ENCODE data around the gene ERI3. TPM values are rescaled to one million over a fixed set of nuclear protein-coding genes. Genes with fewer than 3 reads are reported as not detected.

ERI3 gene
- total RNA-seq, 1 experiment from 2014 or later = 74.2 TPM

- no peaks in the 10 kb centered on the region for H3K9me3 ChIP-seq (ENCODE audit: control insufficient read depth in 1 of 2, insufficient read depth in 1 of 2, low read depth in 1 of 2, low read length in 2 of 2)
- no peak overlapping the region for H3K4me2 ChIP-seq (ENCODE audit: low read length)
- ChIA-PET CTCF (no interaction called here), POLR2A (no interaction called here), RAD21 (ENCODE audit: low non-redundant PET in 1 of 2, low total read pairs in 2 of 2, uncharacterized antibody in 2 of 2, unreplicated experiment in 2 of 2) (no interaction called here)
- no peak overlapping the region for H2AFZ ChIP-seq (ENCODE audit: low read depth, low read length, poor library complexity, severe bottlenecking)
- H3K79me2 ChIP-seq (ENCODE audit: insufficient read depth, low read length) = peaks cover 59% of the 10 kb centered on the region
- H3K9ac ChIP-seq (ENCODE audit: low read length) = no peak overlapping the region
- no TSS peak for BruUV-seq (replicated peaks)
- H3K9me2 ChIP-seq (ENCODE audit: insufficient read depth) = no peaks in the 10 kb centered on the region
- intact Hi-C loops (cut with micrococcal nuclease) = no loop called here
- H3K4me1 ChIP-seq (ENCODE audit: control insufficient read depth in 1 of 2, insufficient read depth in 2 of 2, low read length in 2 of 2) = no peaks in the 10 kb centered on the region
- ATAC-seq (no peak), DNase-seq (ENCODE audit: low read depth, low spot score) (no peak)
- no peak overlapping the region for H3K27ac ChIP-seq (ENCODE audit: low read depth, low read length)
- H3K27me3 ChIP-seq (ENCODE audit: insufficient read depth, low read length) = no peaks in the 10 kb centered on the region
- no peak overlapping the region for H3K4me3 ChIP-seq (replicated peaks in 1 of 2; ENCODE audit: low read depth in 1 of 2, low read length in 2 of 2)
- no peaks in the 10 kb centered on the region; the same call in 1 of the 2 replicates for H4K20me1 ChIP-seq (ENCODE audit: insufficient read depth)
- TF ChIP-seq, protein P1, sequence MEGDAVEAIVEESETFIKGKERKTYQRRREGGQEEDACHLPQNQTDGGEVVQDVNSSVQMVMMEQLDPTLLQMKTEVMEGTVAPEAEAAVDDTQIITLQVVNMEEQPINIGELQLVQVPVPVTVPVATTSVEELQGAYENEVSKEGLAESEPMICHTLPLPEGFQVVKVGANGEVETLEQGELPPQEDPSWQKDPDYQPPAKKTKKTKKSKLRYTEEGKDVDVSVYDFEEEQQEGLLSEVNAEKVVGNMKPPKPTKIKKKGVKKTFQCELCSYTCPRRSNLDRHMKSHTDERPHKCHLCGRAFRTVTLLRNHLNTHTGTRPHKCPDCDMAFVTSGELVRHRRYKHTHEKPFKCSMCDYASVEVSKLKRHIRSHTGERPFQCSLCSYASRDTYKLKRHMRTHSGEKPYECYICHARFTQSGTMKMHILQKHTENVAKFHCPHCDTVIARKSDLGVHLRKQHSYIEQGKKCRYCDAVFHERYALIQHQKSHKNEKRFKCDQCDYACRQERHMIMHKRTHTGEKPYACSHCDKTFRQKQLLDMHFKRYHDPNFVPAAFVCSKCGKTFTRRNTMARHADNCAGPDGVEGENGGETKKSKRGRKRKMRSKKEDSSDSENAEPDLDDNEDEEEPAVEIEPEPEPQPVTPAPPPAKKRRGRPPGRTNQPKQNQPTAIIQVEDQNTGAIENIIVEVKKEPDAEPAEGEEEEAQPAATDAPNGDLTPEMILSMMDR (IDR thresholded peaks at IDR 0.05 in 2 of 3, conservative IDR thresholded peaks at IDR 0.05 in 1 of 3; ENCODE audit: borderline replicate concordance in 1 of 3, insufficient read depth in 1 of 3, low read depth in 2 of 3, low read length in 2 of 3) = no peak
- TF ChIP-seq, protein P2, sequence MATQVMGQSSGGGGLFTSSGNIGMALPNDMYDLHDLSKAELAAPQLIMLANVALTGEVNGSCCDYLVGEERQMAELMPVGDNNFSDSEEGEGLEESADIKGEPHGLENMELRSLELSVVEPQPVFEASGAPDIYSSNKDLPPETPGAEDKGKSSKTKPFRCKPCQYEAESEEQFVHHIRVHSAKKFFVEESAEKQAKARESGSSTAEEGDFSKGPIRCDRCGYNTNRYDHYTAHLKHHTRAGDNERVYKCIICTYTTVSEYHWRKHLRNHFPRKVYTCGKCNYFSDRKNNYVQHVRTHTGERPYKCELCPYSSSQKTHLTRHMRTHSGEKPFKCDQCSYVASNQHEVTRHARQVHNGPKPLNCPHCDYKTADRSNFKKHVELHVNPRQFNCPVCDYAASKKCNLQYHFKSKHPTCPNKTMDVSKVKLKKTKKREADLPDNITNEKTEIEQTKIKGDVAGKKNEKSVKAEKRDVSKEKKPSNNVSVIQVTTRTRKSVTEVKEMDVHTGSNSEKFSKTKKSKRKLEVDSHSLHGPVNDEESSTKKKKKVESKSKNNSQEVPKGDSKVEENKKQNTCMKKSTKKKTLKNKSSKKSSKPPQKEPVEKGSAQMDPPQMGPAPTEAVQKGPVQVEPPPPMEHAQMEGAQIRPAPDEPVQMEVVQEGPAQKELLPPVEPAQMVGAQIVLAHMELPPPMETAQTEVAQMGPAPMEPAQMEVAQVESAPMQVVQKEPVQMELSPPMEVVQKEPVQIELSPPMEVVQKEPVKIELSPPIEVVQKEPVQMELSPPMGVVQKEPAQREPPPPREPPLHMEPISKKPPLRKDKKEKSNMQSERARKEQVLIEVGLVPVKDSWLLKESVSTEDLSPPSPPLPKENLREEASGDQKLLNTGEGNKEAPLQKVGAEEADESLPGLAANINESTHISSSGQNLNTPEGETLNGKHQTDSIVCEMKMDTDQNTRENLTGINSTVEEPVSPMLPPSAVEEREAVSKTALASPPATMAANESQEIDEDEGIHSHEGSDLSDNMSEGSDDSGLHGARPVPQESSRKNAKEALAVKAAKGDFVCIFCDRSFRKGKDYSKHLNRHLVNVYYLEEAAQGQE (IDR thresholded peaks at IDR 0.05; ENCODE audit: low read depth) = no peak
- TF ChIP-seq ELF1 (IDR thresholded peaks at IDR 0.05; ENCODE audit: borderline replicate concordance, low read depth) (no peak), YY1 (IDR thresholded peaks at IDR 0.05; ENCODE audit: extremely low read depth, insufficient replicate concordance, low read depth, low read length) (no peak), EGR1 (IDR thresholded peaks at IDR 0.05; ENCODE audit: low read depth) (no peak), POLR2AphosphoS5 (IDR thresholded peaks at IDR 0.05; ENCODE audit: low read depth, low read length) (no peak), CBX3 (IDR thresholded peaks at IDR 0.05; ENCODE audit: low read depth) (no peak), ZBTB33 (IDR thresholded peaks at IDR 0.05; ENCODE audit: extremely low read depth, insufficient replicate concordance, low read length) (no peak), ZNF274 (IDR thresholded peaks at IDR 0.05; ENCODE audit: low read depth, low read length) (no peak), JUND (IDR thresholded peaks at IDR 0.05) (no peak), CEBPB (IDR thresholded peaks at IDR 0.05; ENCODE audit: low read depth) (no peak), TCF7L2 (IDR thresholded peaks at IDR 0.05; ENCODE audit: borderline replicate concordance, extremely low read depth, insufficient read depth, insufficient read length) (no peak), SP1 (IDR thresholded peaks at IDR 0.05; ENCODE audit: low read depth) (no peak), MAX (IDR thresholded peaks at IDR 0.05) (no peak)
- 0 out of 4 replicates have a peak, but pooled peaks cover 0 to 2% of the 10 kb centered on the region in 2 experiments for H3K36me3 ChIP-seq (ENCODE audit: control insufficient read depth in 1 of 2, insufficient read depth in 2 of 2, low read length in 2 of 2)
These were observed 9.8 kb downstream of the ERI3 start for GRCh38 chr1:44345187-44345775.

All from HCT116 (cell line).